Measurements from ENCODE around the gene TTC7B.

DNA sequence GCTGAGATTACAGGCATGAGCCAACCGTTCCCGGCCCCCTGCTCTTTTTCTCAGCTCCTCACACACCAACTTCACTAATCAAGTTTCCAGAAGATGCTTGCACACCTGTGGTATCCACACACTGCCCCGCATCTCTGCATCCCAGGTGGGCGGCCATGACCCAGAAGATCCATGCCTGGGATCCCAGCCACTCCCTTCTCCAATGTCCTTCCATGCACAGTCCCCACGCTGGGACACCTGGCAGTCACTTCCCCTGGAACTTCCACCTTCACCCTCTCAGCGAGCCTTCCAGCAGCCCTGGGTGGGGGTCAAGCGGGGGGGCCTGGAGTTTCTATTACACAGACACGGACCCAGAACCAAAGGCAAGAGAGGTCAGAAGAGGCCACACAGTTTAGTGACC lies 311.6 kb downstream of the TTC7B start:
- TF ChIP-seq TAF1 (IDR thresholded peaks at IDR 0.05; ENCODE audit: borderline replicate concordance, insufficient read depth, low read length) (no peak), POLR2AphosphoS5 (IDR thresholded peaks at IDR 0.05; ENCODE audit: low read depth, low read length) (no peak), SIN3A (IDR thresholded peaks at IDR 0.05; ENCODE audit: borderline replicate concordance, insufficient read depth, low read length) (no peak), FOXP2 (optimal IDR thresholded peaks at IDR 0.05; ENCODE audit: borderline replicate concordance, extremely low read depth, extremely low read length, insufficient read depth) (no peak)
- TF ChIP-seq, protein P1, sequence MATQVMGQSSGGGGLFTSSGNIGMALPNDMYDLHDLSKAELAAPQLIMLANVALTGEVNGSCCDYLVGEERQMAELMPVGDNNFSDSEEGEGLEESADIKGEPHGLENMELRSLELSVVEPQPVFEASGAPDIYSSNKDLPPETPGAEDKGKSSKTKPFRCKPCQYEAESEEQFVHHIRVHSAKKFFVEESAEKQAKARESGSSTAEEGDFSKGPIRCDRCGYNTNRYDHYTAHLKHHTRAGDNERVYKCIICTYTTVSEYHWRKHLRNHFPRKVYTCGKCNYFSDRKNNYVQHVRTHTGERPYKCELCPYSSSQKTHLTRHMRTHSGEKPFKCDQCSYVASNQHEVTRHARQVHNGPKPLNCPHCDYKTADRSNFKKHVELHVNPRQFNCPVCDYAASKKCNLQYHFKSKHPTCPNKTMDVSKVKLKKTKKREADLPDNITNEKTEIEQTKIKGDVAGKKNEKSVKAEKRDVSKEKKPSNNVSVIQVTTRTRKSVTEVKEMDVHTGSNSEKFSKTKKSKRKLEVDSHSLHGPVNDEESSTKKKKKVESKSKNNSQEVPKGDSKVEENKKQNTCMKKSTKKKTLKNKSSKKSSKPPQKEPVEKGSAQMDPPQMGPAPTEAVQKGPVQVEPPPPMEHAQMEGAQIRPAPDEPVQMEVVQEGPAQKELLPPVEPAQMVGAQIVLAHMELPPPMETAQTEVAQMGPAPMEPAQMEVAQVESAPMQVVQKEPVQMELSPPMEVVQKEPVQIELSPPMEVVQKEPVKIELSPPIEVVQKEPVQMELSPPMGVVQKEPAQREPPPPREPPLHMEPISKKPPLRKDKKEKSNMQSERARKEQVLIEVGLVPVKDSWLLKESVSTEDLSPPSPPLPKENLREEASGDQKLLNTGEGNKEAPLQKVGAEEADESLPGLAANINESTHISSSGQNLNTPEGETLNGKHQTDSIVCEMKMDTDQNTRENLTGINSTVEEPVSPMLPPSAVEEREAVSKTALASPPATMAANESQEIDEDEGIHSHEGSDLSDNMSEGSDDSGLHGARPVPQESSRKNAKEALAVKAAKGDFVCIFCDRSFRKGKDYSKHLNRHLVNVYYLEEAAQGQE (IDR thresholded peaks at IDR 0.05; ENCODE audit: insufficient read depth in 1 of 2, low read depth in 2 of 2, low read length in 2 of 2) = no peak
